ENCODE results near the gene CENPP. TPM values are rescaled to one million over a fixed set of nuclear protein-coding genes. Genes with fewer than 3 reads are reported as not detected.

Gene CENPP
- total RNA-seq, 1 experiment from 2014 or later: 14.3 TPM

GRCh38 chr9:92294297-92294676 is 31.5 kb upstream of the CENPP start:
- DNase-seq (ENCODE audit: low spot score) (no peak), ATAC-seq (peak; percentile 17)
- ChIA-PET CTCF (no interaction called here), POLR2A (interaction anchor here (1.1 kb wide), 1 partner anchor 34 kb away, joined by 3 read pairs; no protein-coding TSS in a partner anchor)
- TF ChIP-seq ZNF121 (CRISPR knock-in tag; IDR thresholded peaks at IDR 0.05) (peak; percentile 32; the same call in 1 of the 2 replicates), ZNF138 (CRISPR knock-in tag; conservative IDR thresholded peaks at IDR 0.05) (no peak)
- H3K36me3 Mint-ChIP-seq: peaks cover 51% of the 10 kb centered on the region
- H3K27ac Mint-ChIP-seq: peak overlapping the region; percentile 55; the same call in 1 of the 2 replicates
- peak overlapping the region; percentile 98 for H3K4me3 Mint-ChIP-seq
- no peaks in the 10 kb centered on the region for H3K9me3 Mint-ChIP-seq
- H3K27me3 Mint-ChIP-seq (ENCODE audit: low read depth): no peaks in the 10 kb centered on the region
- H3K4me1 Mint-ChIP-seq: peaks cover 16% of the 10 kb centered on the region

GRCh38 chr9:92295240-92295790 is 30.4 kb upstream of the CENPP start:
- CTCF ChIA-PET: no interaction called here
- no peaks in the 10 kb centered on the region for H3K27me3 Mint-ChIP-seq (ENCODE audit: low read depth)
- TF ChIP-seq TCF7 (CRISPR knock-in tag; IDR thresholded peaks at IDR 0.05; ENCODE audit: low read depth) (no peak), USF2 (CRISPR knock-in tag; IDR thresholded peaks at IDR 0.05) (no peak)
- H3K36me3 Mint-ChIP-seq: peaks cover 46% of the 10 kb centered on the region
- POLR2A ChIA-PET: interaction anchor here (0.6 to 1.1 kb wide), 2 partner anchors 18 to 33 kb away, joined by 3 read pairs; no protein-coding TSS in a partner anchor
- peak overlapping the region; percentile 70; the same call in 1 of the 2 replicates for H3K27ac Mint-ChIP-seq
- H3K4me1 Mint-ChIP-seq: peaks cover 16% of the 10 kb centered on the region
- no peaks in the 10 kb centered on the region for H3K9me3 Mint-ChIP-seq
- DNase-seq (ENCODE audit: low spot score) (no peak), ATAC-seq (no peak)
- no peak overlapping the region for H3K4me3 Mint-ChIP-seq

GRCh38 chr9:92295827-92296258 is 29.9 kb upstream of the CENPP start:
- Mint-ChIP-seq H3K27ac (peak overlapping the region; percentile 70; the same call in 1 of the 2 replicates), H3K36me3 (peaks cover 46% of the 10 kb centered on the region), H3K4me1 (peaks cover 16% of the 10 kb centered on the region), H3K27me3 (ENCODE audit: low read depth) (no peaks in the 10 kb centered on the region), H3K9me3 (no peaks in the 10 kb centered on the region), H3K4me3 (no peak overlapping the region)
- no peak for ATAC-seq
- POLR2A ChIA-PET: no interaction called here
- CTCF ChIA-PET: no interaction called here
- DNase-seq (ENCODE audit: low spot score): no peak
- no peak for TF ChIP-seq CDX4 (CRISPR knock-in tag; IDR thresholded peaks at IDR 0.05; ENCODE audit: borderline replicate concordance)
- TF ChIP-seq SMAD3 (CRISPR knock-in tag; IDR thresholded peaks at IDR 0.05; ENCODE audit: borderline replicate concordance): no peak

- Mint-ChIP-seq H3K4me1 (peaks cover 10% of the 10 kb centered on the region), H3K36me3 (peaks cover 51% of the 10 kb centered on the region), H3K4me3 (no peak overlapping the region), H3K9me3 (no peaks in the 10 kb centered on the region), H3K27ac (no peak overlapping the region), H3K27me3 (ENCODE audit: low read depth) (no peaks in the 10 kb centered on the region)
- ATAC-seq (no peak), DNase-seq (ENCODE audit: low spot score) (no peak)
- CTCF ChIA-PET: no interaction called here
- POLR2A ChIA-PET: no interaction called here
- TF ChIP-seq FOXJ3 (CRISPR knock-in tag; IDR thresholded peaks at IDR 0.05; ENCODE audit: borderline replicate concordance) (no peak), ZNF425 (CRISPR knock-in tag; conservative IDR thresholded peaks at IDR 0.05) (no peak), USF2 (CRISPR knock-in tag; IDR thresholded peaks at IDR 0.05) (no peak), ZNF138 (CRISPR knock-in tag; conservative IDR thresholded peaks at IDR 0.05) (no peak), GRHL2 (CRISPR knock-in tag; IDR thresholded peaks at IDR 0.05; ENCODE audit: insufficient replicate concordance, severe bottlenecking) (no peak), ZNF671 (CRISPR knock-in tag; IDR thresholded peaks at IDR 0.05) (no peak), MYBL2 (CRISPR knock-in tag; IDR thresholded peaks at IDR 0.05) (no peak), USF1 (CRISPR knock-in tag; IDR thresholded peaks at IDR 0.05) (no peak), ZNF317 (CRISPR knock-in tag; IDR thresholded peaks at IDR 0.05; ENCODE audit: borderline replicate concordance, low read depth) (no peak), TEAD1 (CRISPR knock-in tag; IDR thresholded peaks at IDR 0.05) (no peak), ARID4B (CRISPR knock-in tag; IDR thresholded peaks at IDR 0.05; ENCODE audit: borderline replicate concordance) (no peak)
Measured at GRCh38 chr9:92297611-92298010, 28.1 kb upstream of the CENPP start.
